IMR-90 (cell line): ENCODE data around the gene LIPN. TPM values are rescaled to one million over a fixed set of nuclear protein-coding genes. Genes with fewer than 3 reads are reported as not detected.

Source experiments
- ATAC-seq: fragments of 200-7000 bp; cut with Tn5 transposase; 2 replicates; pipeline ENCODE4 v1.9.1; 2020; ENCODE audit warnings: low read depth, mild to moderate bottlenecking, moderate library complexity
- BruUV-seq: library from RNA; stranded (reverse); fragments of 400-500 nt; replicated peaks from 2 replicates; lab custom pipeline; 2021; lab: Mats Ljungman, UMichigan
- CTCF ChIA-PET: fragments of 300-600 bp; formaldehyde crosslinking; extraction: SDS; loops from one replicate; lab custom pipeline; 2021; ENCODE audit warnings: antibody characterized with exemption; lab: Yijun Ruan, JAX
- POLR2A ChIA-PET: fragments of 300-600 bp; sonication (Branson Sonifier 250); formaldehyde crosslinking; loops from one replicate; lab custom pipeline; 2022; ENCODE audit warnings: antibody characterized with exemption; ENCODE audit not compliant: unreplicated experiment; lab: Charles Lee
- DNase-seq: peaks from one replicate; pipeline ENCODE4 v3.0.0; 2013
- H2AFZ ChIP-seq: replicated peaks from 2 replicates; pipeline ENCODE3; 2013; ENCODE audit warnings: low read length, mild to moderate bottlenecking; ENCODE audit not compliant: poor library complexity
- H2AK5ac ChIP-seq: 2 replicates; pipeline ENCODE4 v1.6.1; 2013; ENCODE audit warnings: low read depth, low read length, inconsistent platforms
- H2AK9ac ChIP-seq: replicated peaks from 2 replicates; pipeline ENCODE3; 2013; ENCODE audit warnings: mild to moderate bottlenecking, low read depth, low read length, moderate library complexity; ENCODE audit not compliant: poor library complexity
- H2BK120ac ChIP-seq: 2 replicates; pipeline ENCODE4 v1.6.1; 2013; ENCODE audit warnings: low read depth, low read length, inconsistent platforms
- H2BK15ac ChIP-seq: 3 replicates; pipeline ENCODE4 v1.6.1; 2013; ENCODE audit warnings: low read depth, low read length, inconsistent platforms
- H2BK20ac ChIP-seq: 2 replicates; pipeline ENCODE4 v1.6.1; 2013; ENCODE audit warnings: low read depth, mild to moderate bottlenecking, inconsistent platforms, low read length, moderate library complexity
- H2BK5ac ChIP-seq: 2 replicates; pipeline ENCODE4 v1.6.1; 2013; ENCODE audit warnings: mild to moderate bottlenecking, low read depth, low read length, inconsistent platforms; ENCODE audit not compliant: poor library complexity, severe bottlenecking
- H3K14ac ChIP-seq: replicated peaks from 2 replicates; pipeline ENCODE4 v1.6.1; 2013; ENCODE audit warnings: low read depth, low read length, inconsistent platforms
- H3K18ac ChIP-seq: 2 replicates; pipeline ENCODE4 v1.6.1; 2013; ENCODE audit warnings: low read depth, low read length, control low read depth
- H3K23ac ChIP-seq: 2 replicates; pipeline ENCODE4 v1.6.1; 2013; ENCODE audit warnings: low read depth, low read length, inconsistent platforms
- H3K27ac ChIP-seq: 2 replicates; pipeline ENCODE4 v1.5.1; 2013; ENCODE audit warnings: mild to moderate bottlenecking, control low read depth, low read length; ENCODE audit not compliant: insufficient read depth
- H3K27me3 ChIP-seq: 2 replicates; pipeline ENCODE4 v1.6.1; 2013; ENCODE audit warnings: low read length; ENCODE audit not compliant: control insufficient read depth, insufficient read depth
- H3K36me3 ChIP-seq: 2 replicates; pipeline ENCODE4 v1.6.1; 2013; ENCODE audit warnings: low read length, mixed read lengths; ENCODE audit not compliant: control insufficient read depth, insufficient read depth
- H3K4ac ChIP-seq: 2 replicates; pipeline ENCODE4 v1.6.1; 2013; ENCODE audit warnings: low read depth, low read length, inconsistent platforms
- H3K4me1 ChIP-seq: 2 replicates; pipeline ENCODE4 v1.6.1; 2013; ENCODE audit warnings: low read length, mixed read lengths; ENCODE audit not compliant: control insufficient read depth, insufficient read depth
- H3K4me2 ChIP-seq: 2 replicates; pipeline ENCODE4 v1.6.1; 2013; ENCODE audit warnings: low read depth, mild to moderate bottlenecking, control low read depth, low read length, moderate library complexity
- H3K4me3 ChIP-seq: 2 replicates; pipeline ENCODE4 v1.5.1; 2013; ENCODE audit warnings: low read depth, mild to moderate bottlenecking, control low read depth, low read length, moderate library complexity; ENCODE audit not compliant: insufficient read depth
- H3K56ac ChIP-seq: 2 replicates; pipeline ENCODE4 v1.6.1; 2013; ENCODE audit warnings: low read length, inconsistent platforms; ENCODE audit not compliant: insufficient read depth; ENCODE audit errors: extremely low read depth
- H3K79me1 ChIP-seq, 2 experiments: 2 replicates each; pipeline ENCODE4 v1.6.1; 2013; ENCODE audit warnings: low read length in 2 of 2, inconsistent platforms in 1 of 2, low read depth in 1 of 2
- H3K9ac ChIP-seq: 2 replicates; pipeline ENCODE4 v1.6.1; 2013; ENCODE audit warnings: low read depth, low read length, control low read depth
- H3K9me1 ChIP-seq: 2 replicates; pipeline ENCODE4 v1.6.1; 2013; ENCODE audit warnings: low read length, inconsistent platforms; ENCODE audit not compliant: insufficient read depth
- H3K9me3 ChIP-seq: 2 replicates; pipeline ENCODE4 v1.6.1; 2013; ENCODE audit warnings: low read length; ENCODE audit not compliant: control insufficient read depth, insufficient read depth
- H4K20me1 ChIP-seq: 2 replicates; pipeline ENCODE4 v1.6.1; 2013; ENCODE audit warnings: low read length, inconsistent platforms; ENCODE audit not compliant: insufficient read depth
- H4K5ac ChIP-seq: 2 replicates; pipeline ENCODE4 v1.6.1; 2013; ENCODE audit warnings: mild to moderate bottlenecking, low read depth, low read length, control low read depth
- H4K8ac ChIP-seq, 2 experiments: 2 replicates each; pipeline ENCODE4 v1.6.1; 2013; ENCODE audit warnings: low read depth in 2 of 2, low read length in 2 of 2, control low read depth in 1 of 2, inconsistent platforms in 1 of 2
- H4K91ac ChIP-seq: 2 replicates; pipeline ENCODE4 v1.6.1; 2013; ENCODE audit warnings: low read depth, low read length, inconsistent platforms; ENCODE audit not compliant: insufficient read depth
- BHLHE40 ChIP-seq: fragments of 150-350 bp; IDR thresholded peaks from 2 replicates; pipeline ENCODE4 v1.6.1; 2016; ENCODE audit warnings: mild to moderate bottlenecking, low read depth, low read length
- CEBPB ChIP-seq: IDR thresholded peaks from 2 replicates; pipeline ENCODE4 v1.6.1; 2012; ENCODE audit warnings: low read depth, low read length, improper control_type of control experiment
- CHD1 ChIP-seq: IDR thresholded peaks from 2 replicates; pipeline ENCODE4 v1.6.1; 2012; ENCODE audit warnings: low read depth, low read length, improper control_type of control experiment
- FOS ChIP-seq: fragments of 150-350 bp; IDR thresholded peaks from 2 replicates; pipeline ENCODE4 v1.6.1; 2016; ENCODE audit warnings: low read depth, low read length
- MAFK ChIP-seq: IDR thresholded peaks from 2 replicates; pipeline ENCODE4 v1.6.1; 2012; ENCODE audit warnings: low read depth, low read length, improper control_type of control experiment
- MAZ ChIP-seq: IDR thresholded peaks from 2 replicates; pipeline ENCODE4 v1.6.1; 2012; ENCODE audit warnings: low read depth, mild to moderate bottlenecking, low read length, improper control_type of control experiment, moderate library complexity, borderline replicate concordance
- MXI1 ChIP-seq: IDR thresholded peaks from 2 replicates; pipeline ENCODE4 v1.6.1; 2012; ENCODE audit warnings: low read depth, mild to moderate bottlenecking, low read length, moderate library complexity, borderline replicate concordance
- NFE2L2 ChIP-seq: fragments of 150-350 bp; IDR thresholded peaks from 2 replicates; pipeline ENCODE4 v1.6.1; 2016; ENCODE audit warnings: low read depth, mild to moderate bottlenecking, low read length
- POLR2A ChIP-seq: IDR thresholded peaks from 2 replicates; pipeline ENCODE4 v1.6.1; 2012; ENCODE audit warnings: mild to moderate bottlenecking, low read depth, low read length
- RAD21 ChIP-seq: IDR thresholded peaks from 2 replicates; pipeline ENCODE4 v1.6.1; 2012; ENCODE audit warnings: low read length, improper control_type of control experiment
- RCOR1 ChIP-seq: IDR thresholded peaks from 2 replicates; pipeline ENCODE4 v1.6.1; 2012; ENCODE audit warnings: mild to moderate bottlenecking, low read length, improper control_type of control experiment; ENCODE audit not compliant: insufficient replicate concordance
- RFX5 ChIP-seq: IDR thresholded peaks from 2 replicates; pipeline ENCODE4 v1.8.0; 2012; ENCODE audit warnings: low read depth, mild to moderate bottlenecking, low read length, moderate library complexity
- SMC3 ChIP-seq: fragments of 150-350 bp; IDR thresholded peaks from 2 replicates; pipeline ENCODE4 v1.6.1; 2016; ENCODE audit warnings: low read depth, mild to moderate bottlenecking, antibody characterized with exemption, low read length, moderate library complexity
- WGBS, 2 experiments: methylation state at CpG; one replicate each; pipeline versions ENCODE4 v1.1.5 to v1.1.7; 2013; ENCODE audit warnings: missing lambda C conversion rate in 2 of 2; ENCODE audit not compliant: insufficient read length in 1 of 2; ENCODE audit errors: extremely low coverage in 2 of 2; 5-methylcytosine and 5-hydroxymethylcytosine counted together
- dilution Hi-C: fragments of 300-500 bp; cut with HindIII; formaldehyde crosslinking; loops from one replicate; pipeline ENCODE4 v1.14.3; 2018; ENCODE audit warnings: low sequenced_read_pairs; ENCODE audit not compliant: unreplicated experiment
- in situ Hi-C: fragments of 300-500 bp; cut with MboI; formaldehyde crosslinking; loops from 3 replicates; pipeline ENCODE4 v1.14.3; 2019; ENCODE audit warnings: low sequenced_read_pairs, inconsistent platforms, mixed read lengths
- intact Hi-C: fragments of 100-400 bp; cut with micrococcal nuclease; formaldehyde crosslinking; loops from 2 replicates; pipeline ENCODE4 v1.10.0; 2022
- polyA plus RNA-seq, 3 experiments: library from polyadenylated mRNA; depleted of rRNA; stranded (reverse); fragments of >200 nt; gene quantifications; 2 replicates each; pipeline ENCODE4 v1.2.3, GENCODE V29; 2012; ENCODE audit warnings: low replicate concordance in 1 of 3
- total RNA-seq: library from RNA; depleted of rRNA; stranded (reverse); fragments of >200 nt; gene quantifications from 2 replicates; pipeline ENCODE4 v1.2.3, GENCODE V29; 2012
- TF ChIP-seq, protein P1 (sequence below): fragments of 150-350 bp; IDR thresholded peaks from 2 replicates; pipeline ENCODE4 v1.6.1; 2017; ENCODE audit warnings: mild to moderate bottlenecking, antibody characterized with exemption, low read length, low read depth
- TF ChIP-seq, protein P2 (sequence below): fragments of 150-350 bp; IDR thresholded peaks from 2 replicates; pipeline ENCODE4 v1.6.1; 2016; ENCODE audit warnings: low read depth, mild to moderate bottlenecking, low read length, moderate library complexity, borderline replicate concordance
- TF ChIP-seq, protein P3 (sequence below): conservative IDR thresholded peaks from 2 replicates; pipeline ENCODE4 v1.5.1; 2012; ENCODE audit warnings: mild to moderate bottlenecking, low read depth, low read length, improper control_type of control experiment

LIPN gene
- total and polyA plus RNA-seq, 2 of the 4 experiments (the other 2 are of a cell fraction) = not detected

DNA sequence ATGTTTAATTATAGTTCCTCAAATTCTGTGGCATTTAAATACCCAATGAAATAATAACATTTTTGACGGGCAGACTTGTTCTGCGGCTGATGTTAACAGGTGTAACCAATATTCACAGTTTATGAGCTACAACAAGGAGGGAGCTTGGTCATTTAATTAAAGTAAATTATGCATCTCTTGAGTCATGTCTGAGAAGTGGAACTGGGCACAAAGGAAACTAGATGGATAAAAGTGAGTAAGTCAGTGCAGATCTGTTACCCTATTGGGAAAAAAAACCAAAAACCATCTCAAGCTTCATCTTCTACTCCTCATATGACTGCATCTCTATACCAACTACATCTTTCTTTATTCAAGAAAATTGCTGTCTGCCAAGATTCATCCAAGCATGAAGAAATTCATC, 67.9 kb downstream of the LIPN start:
- Histone ChIP-seq H3K4me1 (no peaks in the 10 kb centered on the region), H3K9ac (no peak overlapping the region), H2BK120ac (no peak overlapping the region), H3K56ac (no peak overlapping the region), H2BK20ac (no peak overlapping the region), H4K91ac (no peak overlapping the region), H2AK9ac (no peak overlapping the region), H3K27ac (no peak overlapping the region), H2BK5ac (no peak overlapping the region), H3K23ac (no peak overlapping the region), H3K4ac (no peak overlapping the region), H2AK5ac (no peak overlapping the region), H3K79me1 (no peaks in the 10 kb centered on the region), H3K4me2 (no peak overlapping the region), H4K8ac (no peak overlapping the region), H3K27me3 (no peaks in the 10 kb centered on the region; the same call in 1 of the 2 replicates), H3K14ac (no peak overlapping the region), H3K4me3 (no peak overlapping the region), H3K9me1 (no peaks in the 10 kb centered on the region), H3K9me3 (no peaks in the 10 kb centered on the region), H2AFZ (no peak overlapping the region), H2BK15ac (no peak overlapping the region), H3K36me3 (no peaks in the 10 kb centered on the region), H3K18ac (no peak overlapping the region), H4K20me1 (no peaks in the 10 kb centered on the region), H4K5ac (no peak overlapping the region)
- in situ Hi-C loops (no loop called here), intact Hi-C loops (no loop called here), dilution Hi-C loops (no loop called here)
- TF ChIP-seq MXI1 (no peak), POLR2A (no peak), BHLHE40 (no peak), CEBPB (no peak), RFX5 (no peak), CHD1 (no peak), MAZ (no peak), MAFK (no peak), RAD21 (no peak), RCOR1 (no peak), NFE2L2 (no peak), FOS (no peak), SMC3 (no peak)
- TF ChIP-seq, protein P1, sequence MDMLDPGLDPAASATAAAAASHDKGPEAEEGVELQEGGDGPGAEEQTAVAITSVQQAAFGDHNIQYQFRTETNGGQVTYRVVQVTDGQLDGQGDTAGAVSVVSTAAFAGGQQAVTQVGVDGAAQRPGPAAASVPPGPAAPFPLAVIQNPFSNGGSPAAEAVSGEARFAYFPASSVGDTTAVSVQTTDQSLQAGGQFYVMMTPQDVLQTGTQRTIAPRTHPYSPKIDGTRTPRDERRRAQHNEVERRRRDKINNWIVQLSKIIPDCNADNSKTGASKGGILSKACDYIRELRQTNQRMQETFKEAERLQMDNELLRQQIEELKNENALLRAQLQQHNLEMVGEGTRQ = no peak
- TF ChIP-seq, protein P2, sequence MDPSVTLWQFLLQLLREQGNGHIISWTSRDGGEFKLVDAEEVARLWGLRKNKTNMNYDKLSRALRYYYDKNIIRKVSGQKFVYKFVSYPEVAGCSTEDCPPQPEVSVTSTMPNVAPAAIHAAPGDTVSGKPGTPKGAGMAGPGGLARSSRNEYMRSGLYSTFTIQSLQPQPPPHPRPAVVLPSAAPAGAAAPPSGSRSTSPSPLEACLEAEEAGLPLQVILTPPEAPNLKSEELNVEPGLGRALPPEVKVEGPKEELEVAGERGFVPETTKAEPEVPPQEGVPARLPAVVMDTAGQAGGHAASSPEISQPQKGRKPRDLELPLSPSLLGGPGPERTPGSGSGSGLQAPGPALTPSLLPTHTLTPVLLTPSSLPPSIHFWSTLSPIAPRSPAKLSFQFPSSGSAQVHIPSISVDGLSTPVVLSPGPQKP = no peak
- TF ChIP-seq, protein P3, sequence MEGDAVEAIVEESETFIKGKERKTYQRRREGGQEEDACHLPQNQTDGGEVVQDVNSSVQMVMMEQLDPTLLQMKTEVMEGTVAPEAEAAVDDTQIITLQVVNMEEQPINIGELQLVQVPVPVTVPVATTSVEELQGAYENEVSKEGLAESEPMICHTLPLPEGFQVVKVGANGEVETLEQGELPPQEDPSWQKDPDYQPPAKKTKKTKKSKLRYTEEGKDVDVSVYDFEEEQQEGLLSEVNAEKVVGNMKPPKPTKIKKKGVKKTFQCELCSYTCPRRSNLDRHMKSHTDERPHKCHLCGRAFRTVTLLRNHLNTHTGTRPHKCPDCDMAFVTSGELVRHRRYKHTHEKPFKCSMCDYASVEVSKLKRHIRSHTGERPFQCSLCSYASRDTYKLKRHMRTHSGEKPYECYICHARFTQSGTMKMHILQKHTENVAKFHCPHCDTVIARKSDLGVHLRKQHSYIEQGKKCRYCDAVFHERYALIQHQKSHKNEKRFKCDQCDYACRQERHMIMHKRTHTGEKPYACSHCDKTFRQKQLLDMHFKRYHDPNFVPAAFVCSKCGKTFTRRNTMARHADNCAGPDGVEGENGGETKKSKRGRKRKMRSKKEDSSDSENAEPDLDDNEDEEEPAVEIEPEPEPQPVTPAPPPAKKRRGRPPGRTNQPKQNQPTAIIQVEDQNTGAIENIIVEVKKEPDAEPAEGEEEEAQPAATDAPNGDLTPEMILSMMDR = no peak
- POLR2A ChIA-PET = no interaction called here
- no CpG with 5 or more reads among the region's 2 CpGs for WGBS, 2 experiments
- BruUV-seq = no TSS peak
- CTCF ChIA-PET = interaction anchor here (0.6 kb wide), 1 partner anchor 14 kb away, joined by 4 read pairs; no protein-coding TSS in a partner anchor
- ATAC-seq (no peak), DNase-seq (no peak)
